Measurements from ENCODE around the gene DARS1.

Gene DARS1

DNA sequence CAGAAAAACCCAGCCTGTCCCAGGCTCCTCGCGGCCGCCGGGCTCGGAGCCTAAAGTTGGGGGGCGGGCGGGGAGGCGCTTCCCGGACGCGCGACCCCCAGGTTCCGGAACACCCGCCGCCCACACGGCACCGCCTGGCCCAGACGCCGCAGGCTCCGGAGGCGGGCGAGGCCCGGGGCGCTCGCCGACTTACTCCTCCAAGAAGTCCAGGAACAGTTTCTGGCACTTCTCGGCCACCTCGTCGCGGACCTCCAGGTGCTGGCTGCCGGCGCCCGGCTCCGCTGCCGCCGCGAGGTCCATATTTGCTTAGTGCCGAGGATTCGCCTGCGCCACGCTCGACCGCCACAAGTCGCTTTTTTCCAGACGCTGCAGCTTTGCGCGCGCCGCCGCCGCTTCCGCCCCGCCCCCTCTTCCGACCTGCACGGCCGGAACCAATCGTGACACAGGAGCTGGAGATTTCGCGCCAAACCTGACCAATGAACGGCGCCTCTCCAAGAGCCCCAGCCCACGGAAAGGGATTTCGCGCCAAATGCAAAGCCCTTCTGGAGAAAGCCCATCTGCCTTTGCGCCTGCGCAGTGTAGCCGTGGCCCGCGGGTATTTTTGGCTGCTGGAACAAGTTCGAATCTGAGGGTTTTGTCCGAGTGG lies 109.2 kb downstream of the DARS1 start, which contains the start of gene MCM6:
TSS of gene MCM6 (minus strand) at position 378 of the 646 bp plus-strand sequence. CDS start at position 300, 78 bp downstream.
- peak; percentile 91 to 97 (median 96) for DNase-seq

DNA sequence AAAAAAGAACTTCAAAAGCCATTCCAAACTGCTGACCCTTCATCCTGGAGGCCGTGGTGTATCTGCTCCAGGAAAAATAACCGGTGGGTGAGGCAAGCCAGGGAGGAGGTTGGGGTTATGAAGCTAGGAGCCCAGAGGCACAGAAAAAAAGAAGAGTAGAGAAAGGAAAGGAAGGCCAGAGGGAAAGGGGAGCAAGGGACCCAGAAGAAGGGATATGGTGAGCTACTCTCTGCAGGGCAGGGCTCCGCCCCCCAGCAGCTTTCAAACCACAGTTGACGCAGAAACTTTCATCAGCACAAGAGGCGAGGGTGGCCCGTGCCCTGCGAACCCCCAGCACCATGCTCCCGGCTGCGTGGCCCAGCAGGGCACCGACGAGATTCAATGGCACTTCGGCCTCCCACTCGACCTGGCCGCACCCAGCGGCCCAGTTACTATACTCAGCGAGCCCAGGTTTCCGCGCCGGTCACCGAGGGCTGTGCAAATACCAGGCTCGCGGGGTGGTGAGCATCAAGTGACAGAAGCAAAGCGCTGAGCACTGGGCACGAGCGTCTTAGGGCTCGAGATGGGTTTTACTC lies 109.8 kb downstream of the DARS1 start:
- DNase-seq: peak; percentile 48 to 74 (median 63)

DNA sequence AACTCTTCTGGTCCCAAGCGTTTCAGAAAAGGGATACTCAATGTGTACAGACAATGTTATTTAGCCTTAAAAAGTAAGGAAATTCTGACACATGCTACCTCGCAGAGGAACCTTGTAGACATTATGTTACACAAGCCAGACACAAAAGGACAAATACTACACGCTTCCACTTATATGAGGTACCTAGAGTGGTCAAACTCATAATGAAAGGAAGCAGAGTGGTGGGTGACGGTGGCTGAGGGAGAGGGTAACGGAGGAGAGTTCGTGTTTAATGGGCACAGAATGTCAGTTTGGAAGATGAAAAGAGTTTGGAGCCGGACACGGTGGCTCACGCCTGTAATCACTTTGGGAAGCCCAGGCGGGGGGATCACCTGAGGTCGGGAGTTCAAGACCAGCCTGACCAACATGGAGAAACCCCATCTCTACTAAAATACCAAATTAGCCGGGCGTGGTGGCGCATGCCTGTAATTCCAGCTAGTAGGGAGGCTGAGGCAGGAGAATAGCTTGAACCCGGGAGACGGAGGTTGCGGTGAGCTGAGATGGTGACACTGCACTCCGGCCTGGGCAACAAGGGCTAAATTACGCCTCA lies 110.6 kb downstream of the DARS1 start:
- DNase-seq: no peak

DNA sequence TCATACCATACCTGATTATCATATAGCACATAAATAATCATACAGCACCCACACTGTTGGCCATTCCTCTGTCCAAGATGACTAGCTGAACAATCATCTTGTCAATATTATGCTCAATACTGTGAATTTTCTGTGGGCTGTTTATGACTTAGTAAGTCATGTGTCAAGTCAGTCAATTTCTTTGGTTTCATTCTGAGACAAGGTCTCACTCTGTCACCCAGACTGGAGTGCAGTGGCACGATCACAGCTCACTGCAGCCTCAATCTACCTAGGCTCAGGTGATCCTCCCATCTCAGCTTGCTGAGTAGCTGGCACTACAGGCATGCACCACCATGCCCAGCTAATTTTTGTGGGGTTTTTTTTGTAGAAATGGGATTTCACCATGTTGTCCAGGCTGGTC lies 114.9 kb downstream of the DARS1 start:
- DNase-seq: no peak

DNA sequence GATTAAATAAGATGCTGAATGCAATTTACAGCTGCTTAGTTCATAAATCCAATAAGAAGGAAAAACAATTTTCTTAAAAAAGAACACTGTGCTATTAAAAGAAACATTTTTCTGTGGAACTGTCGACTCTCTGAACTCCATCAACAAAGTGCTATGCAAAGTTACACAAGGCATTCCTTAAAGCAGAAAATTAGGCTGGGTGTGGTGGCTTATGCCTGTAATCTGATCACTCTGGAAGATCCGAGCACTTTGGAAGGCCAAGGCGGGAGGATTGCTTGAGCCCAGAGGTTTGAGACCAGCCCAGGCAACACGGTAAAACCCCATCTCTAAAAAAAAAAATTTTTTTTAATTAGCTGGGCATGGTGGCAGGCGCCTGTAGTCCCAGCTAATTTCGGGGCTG lies 122.2 kb downstream of the DARS1 start:
- DNase-seq: no peak

DNA sequence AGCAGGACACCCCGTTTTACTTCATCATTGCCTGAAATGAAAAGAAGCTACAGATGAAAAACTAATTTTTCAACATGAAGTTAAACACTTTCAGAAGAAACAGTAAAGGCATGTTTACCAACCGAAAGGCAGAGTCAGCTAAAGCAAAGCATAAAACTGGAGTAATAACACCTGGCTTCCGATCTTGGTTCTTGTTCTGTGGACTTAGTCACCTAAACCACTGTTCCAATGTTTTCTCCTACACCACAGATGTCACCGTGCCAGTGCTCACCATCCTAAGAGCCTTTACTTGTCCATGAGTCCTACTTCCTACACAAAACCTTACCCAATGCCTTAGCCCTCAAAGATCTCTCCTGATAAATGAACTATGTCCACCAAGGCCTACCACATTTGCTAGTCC lies 122.7 kb downstream of the DARS1 start:
- no peak for DNase-seq
